Keratinocyte (primary cell): ENCODE measurements around the gene ITPKC. TPM values are rescaled to one million over a fixed set of nuclear protein-coding genes. Genes with fewer than 3 reads are reported as not detected.
A peak's percentile ranks its signal among the peaks of the same experiment; 100 is the strongest.

Source experiments
- DNase-seq: peaks from one replicate; pipeline ENCODE4 v3.0.0-alpha.2; 2011; ENCODE audit warnings: low read depth, missing footprints, low spot score
- FAIRE-seq: peaks from 2 replicates; lab custom pipeline; 2011; peaks lifted over from hg19 to GRCh38; lab: Jason Lieb, UNC
- H2AFZ ChIP-seq: 2 replicates; pipeline ENCODE4 v1.6.0; 2012; ENCODE audit warnings: low read length, control low read depth, inconsistent platforms; ENCODE audit not compliant: control insufficient read depth
- H3K27ac ChIP-seq: 2 replicates; pipeline ENCODE4 v1.5.1; 2011; ENCODE audit warnings: low read length; ENCODE audit not compliant: control insufficient read depth, insufficient read depth
- H3K27me3 ChIP-seq: 3 replicates; pipeline ENCODE4 v1.6.0; 2011; ENCODE audit warnings: low read length; ENCODE audit not compliant: control insufficient read depth, insufficient read depth; ENCODE audit errors: extremely low read depth
- H3K36me3 ChIP-seq, 2 experiments: 2 replicates in 1 of 2; 3 replicates in 1 of 2; pipeline ENCODE4 v1.5.1; 2011; ENCODE audit warnings: low read length in 2 of 2, mild to moderate bottlenecking in 1 of 2; ENCODE audit not compliant: control insufficient read depth in 2 of 2, insufficient read depth in 2 of 2; ENCODE audit errors: extremely low read depth in 1 of 2
- H3K4me1 ChIP-seq: 3 replicates; pipeline ENCODE4 v1.5.1; 2011; ENCODE audit warnings: low read length; ENCODE audit not compliant: control insufficient read depth, insufficient read depth; ENCODE audit errors: extremely low read depth
- H3K4me2 ChIP-seq: 3 replicates; pipeline ENCODE4 v1.6.0; 2011; ENCODE audit warnings: low read depth, low read length; ENCODE audit not compliant: control insufficient read depth, insufficient read depth; ENCODE audit errors: extremely low read depth
- H3K4me3 ChIP-seq, 3 experiments: fragments of 200-600 bp in 1 of 3; sonication (generic) in 1 of 3; 2 replicates in 2 of 3; 3 replicates in 1 of 3; pipeline ENCODE4 v1.5.1; 2011 to 2016; ENCODE audit warnings: low read length in 3 of 3, mild to moderate bottlenecking in 3 of 3, control low read depth in 2 of 3, inconsistent platforms in 1 of 3, low read depth in 1 of 3, mixed read lengths in 1 of 3, mixed run types in 1 of 3, moderate library complexity in 1 of 3; ENCODE audit not compliant: control insufficient read depth in 2 of 3, insufficient read depth in 2 of 3; ENCODE audit errors: extremely low read depth in 1 of 3
- H3K79me2 ChIP-seq: 2 replicates; pipeline ENCODE4 v1.6.0; 2012; ENCODE audit warnings: low read length; ENCODE audit not compliant: control insufficient read depth, insufficient read depth
- H3K9ac ChIP-seq: 3 replicates; pipeline ENCODE4 v1.6.0; 2011; ENCODE audit warnings: low read length; ENCODE audit not compliant: control insufficient read depth, insufficient read depth; ENCODE audit errors: extremely low read depth
- H3K9me1 ChIP-seq: 3 replicates; pipeline ENCODE4 v1.6.0; 2011; ENCODE audit warnings: low read length; ENCODE audit not compliant: control insufficient read depth, insufficient read depth; ENCODE audit errors: extremely low read depth
- H3K9me3 ChIP-seq: 2 replicates; pipeline ENCODE4 v1.5.1; 2012; ENCODE audit warnings: low read depth, low read length; ENCODE audit not compliant: control insufficient read depth
- H4K20me1 ChIP-seq: 3 replicates; pipeline ENCODE4 v1.6.0; 2011; ENCODE audit warnings: low read length; ENCODE audit not compliant: control insufficient read depth, insufficient read depth; ENCODE audit errors: extremely low read depth
- EZH2 ChIP-seq: IDR thresholded peaks from one replicate; pipeline ENCODE4 v1.6.1; 2012; ENCODE audit warnings: inconsistent platforms, mild to moderate bottlenecking, low read length, moderate library complexity
- dilution Hi-C: fragments of 300-500 bp; cut with MboI; formaldehyde crosslinking; loops from one replicate; pipeline ENCODE4 v1.7.0; 2020; ENCODE audit warnings: low sequenced_read_pairs; ENCODE audit not compliant: extremely low pct_ligation_motif_present
- polyA plus RNA-seq, 5 experiments: library from polyadenylated mRNA; depleted of rRNA in 3 of 5; stranded (reverse) in 3 of 5; stranded (forward) in 1 of 5; unstranded in 1 of 5; fragments of >200 nt; gene quantifications; 1 replicate in 1 of 5; 2 replicates in 3 of 5; 3 replicates in 1 of 5; pipeline versions ENCODE4 v1.2.1 to v1.2.3, GENCODE V29; 2011 to 2012; ENCODE audit warnings: missing spikeins in 2 of 5, low read depth in 1 of 5, low replicate concordance in 1 of 5
- TF ChIP-seq, protein P1 (sequence below), 3 experiments: IDR thresholded peaks in 1 of 3; conservative IDR thresholded peaks in 1 of 3; optimal IDR thresholded peaks in 1 of 3; 2 replicates in 2 of 3; 3 replicates in 1 of 3; pipeline versions ENCODE3 to v1.5.1; 2011; ENCODE audit warnings: low read length in 3 of 3, mild to moderate bottlenecking in 3 of 3, moderate library complexity in 2 of 3, control low read depth in 1 of 3, inconsistent platforms in 1 of 3; ENCODE audit not compliant: insufficient read depth in 2 of 3; ENCODE audit errors: extremely low read depth in 1 of 3

Gene ITPKC
- polyA plus RNA-seq, 1 donor (not counting 4 experiments of a cell fraction or from before 2014, with no cell fraction given): 17.2 TPM

- Histone ChIP-seq H3K4me1 (peaks cover 33% of the 10 kb centered on the region), H3K4me2 (peak overlapping the region; percentile 71), H3K36me3 (peaks cover 30 to 67% of the 10 kb centered on the region in 2 experiments), H3K27me3 (no peaks in the 10 kb centered on the region), H3K79me2 (peaks cover 80% of the 10 kb centered on the region), H3K9ac (peak overlapping the region; percentile 6), H3K4me3 (peak overlapping the region in 1 of 3 experiments; percentile 43), H2AFZ (no peak overlapping the region), H3K9me3 (no peaks in the 10 kb centered on the region), H3K9me1 (peaks cover 9% of the 10 kb centered on the region), H3K27ac (peak overlapping the region; percentile 15), H4K20me1 (peaks cover 22% of the 10 kb centered on the region)
- FAIRE-seq (peak; percentile 39), DNase-seq (peak; percentile 76)
- TF ChIP-seq EZH2: no peak
- TF ChIP-seq, protein P1, sequence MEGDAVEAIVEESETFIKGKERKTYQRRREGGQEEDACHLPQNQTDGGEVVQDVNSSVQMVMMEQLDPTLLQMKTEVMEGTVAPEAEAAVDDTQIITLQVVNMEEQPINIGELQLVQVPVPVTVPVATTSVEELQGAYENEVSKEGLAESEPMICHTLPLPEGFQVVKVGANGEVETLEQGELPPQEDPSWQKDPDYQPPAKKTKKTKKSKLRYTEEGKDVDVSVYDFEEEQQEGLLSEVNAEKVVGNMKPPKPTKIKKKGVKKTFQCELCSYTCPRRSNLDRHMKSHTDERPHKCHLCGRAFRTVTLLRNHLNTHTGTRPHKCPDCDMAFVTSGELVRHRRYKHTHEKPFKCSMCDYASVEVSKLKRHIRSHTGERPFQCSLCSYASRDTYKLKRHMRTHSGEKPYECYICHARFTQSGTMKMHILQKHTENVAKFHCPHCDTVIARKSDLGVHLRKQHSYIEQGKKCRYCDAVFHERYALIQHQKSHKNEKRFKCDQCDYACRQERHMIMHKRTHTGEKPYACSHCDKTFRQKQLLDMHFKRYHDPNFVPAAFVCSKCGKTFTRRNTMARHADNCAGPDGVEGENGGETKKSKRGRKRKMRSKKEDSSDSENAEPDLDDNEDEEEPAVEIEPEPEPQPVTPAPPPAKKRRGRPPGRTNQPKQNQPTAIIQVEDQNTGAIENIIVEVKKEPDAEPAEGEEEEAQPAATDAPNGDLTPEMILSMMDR (optimal IDR thresholded peaks at IDR 0.05 in 1 of 3, IDR thresholded peaks at IDR 0.05 in 1 of 3, conservative IDR thresholded peaks at IDR 0.05 in 1 of 3; ENCODE audit: extremely low read depth in 1 of 3, insufficient read depth in 2 of 3, low read length in 3 of 3): no peak
- dilution Hi-C loops: no loop called here
Measured at GRCh38 chr19:40756502-40757110, 39.7 kb downstream of the ITPKC start.

GRCh38 chr19:40758491-40758890 lies 41.6 kb downstream of the ITPKC start:
- no peak overlapping the region for H2AFZ ChIP-seq
- H3K27me3 ChIP-seq: no peaks in the 10 kb centered on the region
- no peak overlapping the region for H3K9ac ChIP-seq
- peaks cover 70% of the 10 kb centered on the region for H3K79me2 ChIP-seq
- H3K4me2 ChIP-seq: no peak overlapping the region
- no peak overlapping the region for H3K27ac ChIP-seq
- H3K9me1 ChIP-seq: peaks cover 9% of the 10 kb centered on the region
- H4K20me1 ChIP-seq: peaks cover 22% of the 10 kb centered on the region
- H3K36me3 ChIP-seq: peaks cover 49 to 71% of the 10 kb centered on the region in 2 experiments
- no peak for FAIRE-seq
- dilution Hi-C loops: no loop called here
- H3K4me3 ChIP-seq: no peak overlapping the region
- H3K9me3 ChIP-seq: no peaks in the 10 kb centered on the region
- TF ChIP-seq, protein P1 (optimal IDR thresholded peaks at IDR 0.05 in 1 of 3, IDR thresholded peaks at IDR 0.05 in 1 of 3, conservative IDR thresholded peaks at IDR 0.05 in 1 of 3; ENCODE audit: extremely low read depth in 1 of 3, insufficient read depth in 2 of 3, low read length in 3 of 3): no peak
- TF ChIP-seq EZH2: no peak
- peaks cover 27% of the 10 kb centered on the region for H3K4me1 ChIP-seq
- DNase-seq: no peak
